Measurements from ENCODE around the gene PSMD11. TPM values are rescaled to one million over a fixed set of nuclear protein-coding genes. Genes with fewer than 3 reads are reported as not detected.

The PSMD11 gene
- total RNA-seq, 3 donors from 2014 or later = 49.2 to 61.9 (median 56.6) TPM

DNA sequence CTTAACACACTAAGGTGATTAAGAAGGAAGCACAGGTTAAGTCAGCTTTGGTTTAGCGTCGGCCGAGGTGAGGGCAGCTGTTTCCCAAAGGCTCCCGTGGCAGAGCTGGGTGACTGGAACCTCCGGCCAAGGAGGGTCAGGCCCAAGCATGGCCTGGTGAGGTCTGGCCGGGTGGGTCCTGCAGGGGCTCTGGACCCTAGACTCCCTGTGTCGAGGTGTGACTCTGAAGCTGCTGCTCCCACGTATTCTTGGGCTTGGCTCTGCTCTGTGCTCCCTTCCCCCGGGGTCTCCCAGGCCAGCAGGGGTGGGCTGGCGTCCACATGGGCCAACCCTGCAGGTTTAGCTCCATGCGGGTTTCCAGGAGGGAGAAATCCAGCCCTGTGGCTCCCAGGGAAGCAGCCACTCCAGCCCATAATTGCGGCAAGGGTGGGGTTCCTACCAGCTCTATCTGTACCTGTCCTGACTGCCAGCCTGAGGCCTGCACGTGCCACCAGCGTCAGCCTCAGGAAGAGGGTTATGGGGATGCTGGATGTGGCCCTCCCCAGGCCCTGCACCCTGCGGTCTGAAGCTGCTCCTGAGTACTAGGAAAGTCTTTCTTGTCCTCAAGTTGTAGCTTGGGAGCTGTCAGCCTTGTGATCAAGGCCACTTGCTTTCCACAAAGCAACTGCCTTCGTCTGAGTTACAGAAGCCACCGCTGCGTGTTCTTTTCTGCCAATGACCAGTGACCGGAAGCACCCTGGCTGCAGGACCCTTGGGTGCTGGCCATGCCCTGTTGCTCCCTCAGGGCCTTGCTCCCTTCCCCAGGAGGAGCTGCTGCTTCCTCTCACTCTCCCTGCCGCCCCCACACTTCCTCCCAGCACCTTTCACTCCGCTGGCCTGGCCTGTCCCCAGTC is 47.3 kb downstream of the PSMD11 start:
- no peaks in the 10 kb centered on the region for H3K36me3 ChIP-seq
- H3K27ac ChIP-seq = no peak overlapping the region
- H3K4me1 ChIP-seq = no peaks in the 10 kb centered on the region
- intact Hi-C loops (cut with DNase I; ENCODE audit: low total_unique reads) = no loop called here
- H3K27me3 ChIP-seq = no peaks in the 10 kb centered on the region
- no peak for DNase-seq (ENCODE audit: low spot score in 2 of 2)
- no peaks in the 10 kb centered on the region for H3K9me3 ChIP-seq
- H3K4me3 ChIP-seq = no peak overlapping the region
- TF ChIP-seq POLR2AphosphoS5 (IDR thresholded peaks at IDR 0.05) (no peak), POLR2A (IDR thresholded peaks at IDR 0.05) (no peak)
- TF ChIP-seq, protein P1, sequence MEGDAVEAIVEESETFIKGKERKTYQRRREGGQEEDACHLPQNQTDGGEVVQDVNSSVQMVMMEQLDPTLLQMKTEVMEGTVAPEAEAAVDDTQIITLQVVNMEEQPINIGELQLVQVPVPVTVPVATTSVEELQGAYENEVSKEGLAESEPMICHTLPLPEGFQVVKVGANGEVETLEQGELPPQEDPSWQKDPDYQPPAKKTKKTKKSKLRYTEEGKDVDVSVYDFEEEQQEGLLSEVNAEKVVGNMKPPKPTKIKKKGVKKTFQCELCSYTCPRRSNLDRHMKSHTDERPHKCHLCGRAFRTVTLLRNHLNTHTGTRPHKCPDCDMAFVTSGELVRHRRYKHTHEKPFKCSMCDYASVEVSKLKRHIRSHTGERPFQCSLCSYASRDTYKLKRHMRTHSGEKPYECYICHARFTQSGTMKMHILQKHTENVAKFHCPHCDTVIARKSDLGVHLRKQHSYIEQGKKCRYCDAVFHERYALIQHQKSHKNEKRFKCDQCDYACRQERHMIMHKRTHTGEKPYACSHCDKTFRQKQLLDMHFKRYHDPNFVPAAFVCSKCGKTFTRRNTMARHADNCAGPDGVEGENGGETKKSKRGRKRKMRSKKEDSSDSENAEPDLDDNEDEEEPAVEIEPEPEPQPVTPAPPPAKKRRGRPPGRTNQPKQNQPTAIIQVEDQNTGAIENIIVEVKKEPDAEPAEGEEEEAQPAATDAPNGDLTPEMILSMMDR (IDR thresholded peaks at IDR 0.05) = no peak

DNA sequence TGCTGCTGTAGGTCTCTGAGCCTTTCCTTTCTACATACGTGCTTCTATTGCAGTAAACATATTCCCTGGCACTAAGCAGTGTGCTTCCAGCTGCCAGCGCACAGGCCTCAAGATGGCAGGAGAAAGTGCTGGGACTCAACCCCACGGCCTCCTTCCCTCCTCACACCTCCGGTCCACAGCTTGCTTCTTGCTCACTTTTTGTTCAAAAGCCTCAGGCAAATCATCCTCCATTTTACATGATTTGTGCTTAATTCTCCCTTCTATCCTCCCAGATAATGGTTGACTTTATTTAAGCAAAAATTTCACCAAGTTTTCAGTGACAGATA is 47.9 kb downstream of the PSMD11 start:
- no peak for TF ChIP-seq POLR2A (IDR thresholded peaks at IDR 0.05)
- TF ChIP-seq POLR2AphosphoS5 (IDR thresholded peaks at IDR 0.05) = no peak
- Histone ChIP-seq H3K27me3 (no peaks in the 10 kb centered on the region), H3K36me3 (no peaks in the 10 kb centered on the region), H3K27ac (no peak overlapping the region), H3K9me3 (no peaks in the 10 kb centered on the region), H3K4me3 (no peak overlapping the region), H3K4me1 (no peaks in the 10 kb centered on the region)
- DNase-seq (ENCODE audit: low spot score in 2 of 2) = no peak
- intact Hi-C loops (cut with DNase I; ENCODE audit: low total_unique reads) = no loop called here

DNA sequence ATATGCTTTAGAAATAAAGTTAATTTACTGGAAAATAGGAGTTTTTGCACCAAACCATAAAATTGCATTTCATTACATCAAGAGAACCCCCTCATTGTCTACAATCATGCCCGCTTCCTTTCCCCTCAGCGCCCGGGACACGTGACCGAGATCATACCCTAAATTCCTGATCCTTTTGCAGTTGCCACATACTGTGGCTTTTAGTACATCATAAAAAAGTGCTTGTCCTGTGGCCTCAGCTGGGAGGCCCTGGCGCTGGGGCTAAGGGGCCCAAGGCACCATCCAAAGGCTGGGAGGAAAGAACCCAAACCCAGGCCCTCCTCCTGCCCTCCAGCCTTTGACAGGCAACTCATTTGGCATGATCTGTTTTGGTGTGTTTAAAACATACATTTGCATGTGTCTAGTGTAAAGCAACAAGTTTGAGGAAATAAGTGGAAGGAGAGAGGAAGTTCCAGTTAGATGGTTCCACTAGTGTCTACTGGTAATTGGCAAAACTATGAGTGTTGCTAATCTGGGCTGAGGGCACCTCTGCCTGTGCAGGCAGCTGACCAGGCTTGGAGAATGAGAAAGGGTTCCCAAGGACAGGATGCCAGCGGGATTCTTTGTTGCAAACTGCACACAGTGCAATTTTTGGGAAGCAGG is 48.5 kb downstream of the PSMD11 start:
- Histone ChIP-seq H3K27ac (no peak overlapping the region), H3K27me3 (no peaks in the 10 kb centered on the region), H3K4me3 (no peak overlapping the region), H3K36me3 (no peaks in the 10 kb centered on the region), H3K9me3 (no peaks in the 10 kb centered on the region), H3K4me1 (no peaks in the 10 kb centered on the region)
- TF ChIP-seq, protein P1 (IDR thresholded peaks at IDR 0.05) = no peak
- no peak for TF ChIP-seq POLR2A (IDR thresholded peaks at IDR 0.05)
- no peak for TF ChIP-seq POLR2AphosphoS5 (IDR thresholded peaks at IDR 0.05)
- intact Hi-C loops (cut with DNase I; ENCODE audit: low total_unique reads) = no loop called here
- DNase-seq (ENCODE audit: low spot score in 2 of 2) = no peak

DNA sequence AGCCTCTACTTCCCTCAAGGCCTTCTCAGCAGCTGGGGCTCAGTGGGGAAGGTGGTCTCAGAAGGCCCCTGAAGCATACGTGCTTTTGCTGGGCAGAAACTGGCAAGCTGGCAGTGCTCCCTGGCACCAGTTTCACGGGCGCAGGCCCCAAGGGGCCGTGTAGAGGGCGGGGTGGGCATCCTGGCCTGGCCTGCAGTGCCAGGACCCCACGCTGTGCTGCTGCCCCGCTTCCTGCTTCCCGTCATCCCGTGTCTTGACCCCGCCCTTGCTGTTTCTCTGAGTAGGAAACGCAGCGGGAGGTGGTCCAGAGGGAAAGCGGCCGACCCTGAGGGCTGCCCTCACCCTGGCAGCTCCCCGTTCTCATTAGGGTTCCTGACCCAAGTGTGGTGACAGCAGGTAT is 49.3 kb downstream of the PSMD11 start:
- TF ChIP-seq, protein P1 (IDR thresholded peaks at IDR 0.05) = no peak
- no peak for TF ChIP-seq POLR2AphosphoS5 (IDR thresholded peaks at IDR 0.05)
- TF ChIP-seq POLR2A (IDR thresholded peaks at IDR 0.05) = no peak
- Histone ChIP-seq H3K4me3 (no peak overlapping the region), H3K4me1 (no peaks in the 10 kb centered on the region), H3K27ac (no peak overlapping the region), H3K27me3 (no peaks in the 10 kb centered on the region), H3K36me3 (no peaks in the 10 kb centered on the region), H3K9me3 (no peaks in the 10 kb centered on the region)
- intact Hi-C loops (cut with DNase I; ENCODE audit: low total_unique reads) = no loop called here
- no peak for DNase-seq (ENCODE audit: low spot score in 2 of 2)

DNA sequence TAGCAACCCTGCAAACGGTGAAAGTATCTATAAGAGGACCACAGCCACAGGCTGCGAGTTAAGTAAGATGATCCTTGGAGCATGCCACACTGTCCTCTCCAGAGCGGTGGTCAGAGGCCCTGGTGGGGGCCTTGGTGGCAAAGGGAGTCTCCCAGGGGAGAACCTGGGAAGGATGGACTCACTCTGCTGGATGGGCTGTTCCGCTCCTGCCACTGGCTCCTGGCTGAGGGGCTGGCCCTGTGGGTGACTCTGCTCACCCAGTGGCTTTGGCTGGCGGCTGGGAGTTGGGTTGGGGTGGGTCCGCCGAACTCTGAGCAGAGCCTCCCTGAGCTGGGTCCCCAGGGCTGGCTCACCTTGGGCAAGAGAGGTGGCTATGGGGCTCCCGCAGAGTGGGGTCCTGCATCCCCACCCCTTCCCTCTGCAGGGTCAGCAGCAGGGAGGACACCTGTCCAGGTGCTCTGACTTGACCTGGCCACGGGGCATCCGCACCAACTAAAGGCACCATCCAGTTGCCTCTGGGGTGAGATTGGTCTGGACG is 49.7 kb downstream of the PSMD11 start:
- Histone ChIP-seq H3K27ac (no peak overlapping the region), H3K36me3 (no peaks in the 10 kb centered on the region), H3K9me3 (no peaks in the 10 kb centered on the region), H3K27me3 (no peaks in the 10 kb centered on the region), H3K4me3 (no peak overlapping the region), H3K4me1 (no peaks in the 10 kb centered on the region)
- TF ChIP-seq, protein P1 (IDR thresholded peaks at IDR 0.05) = no peak
- no peak for TF ChIP-seq POLR2A (IDR thresholded peaks at IDR 0.05)
- DNase-seq (ENCODE audit: low spot score in 2 of 2) = no peak
- intact Hi-C loops (cut with DNase I; ENCODE audit: low total_unique reads) = no loop called here
